Liver (tissue), 3 donors: Measurements from ENCODE around the gene CARMIL1.

Source experiments
- EGR1 ChIP-seq, 2 donors: IDR thresholded peaks; 2 replicates each; pipeline ENCODE4 v1.6.1; 2016 to 2018; ENCODE audit warnings: antibody characterized with exemption in 2 of 2, low read depth in 2 of 2
- FOXA1 ChIP-seq: IDR thresholded peaks from 2 replicates; pipeline ENCODE4 v1.6.1; 2016; ENCODE audit warnings: antibody characterized with exemption
- GABPA ChIP-seq, 2 donors: IDR thresholded peaks in 1 of 2; conservative IDR thresholded peaks in 1 of 2; 2 replicates each; pipeline ENCODE4 v1.6.1; 2016; ENCODE audit warnings: antibody characterized with exemption in 2 of 2, mild to moderate bottlenecking in 1 of 2, moderate library complexity in 1 of 2
- JUND ChIP-seq, 2 donors: IDR thresholded peaks; 2 replicates each; pipeline ENCODE4 v1.6.1; 2016; ENCODE audit warnings: antibody characterized with exemption in 2 of 2
- RAD21 ChIP-seq, 2 donors: IDR thresholded peaks; 2 replicates each; pipeline ENCODE4 v1.6.1; 2016; ENCODE audit warnings: antibody characterized with exemption in 2 of 2, mild to moderate bottlenecking in 2 of 2
- SP1 ChIP-seq: IDR thresholded peaks from 2 replicates; pipeline ENCODE4 v1.6.1; 2018; ENCODE audit warnings: antibody characterized with exemption, mild to moderate bottlenecking
- TAF1 ChIP-seq: conservative IDR thresholded peaks from 2 replicates; pipeline ENCODE4 v1.6.1; 2016; ENCODE audit warnings: antibody characterized with exemption, mild to moderate bottlenecking
- YY1 ChIP-seq: IDR thresholded peaks from 2 replicates; pipeline ENCODE4 v1.6.1; 2016; ENCODE audit warnings: antibody characterized with exemption, mild to moderate bottlenecking
- TF ChIP-seq, protein P1 (sequence below): IDR thresholded peaks from 2 replicates; pipeline ENCODE4 v1.6.1; 2016; ENCODE audit warnings: antibody characterized with exemption
- TF ChIP-seq, protein P2 (sequence below): fragments of 150-350 bp; IDR thresholded peaks from 2 replicates; pipeline ENCODE4 v1.5.1; 2017; ENCODE audit warnings: improper control_type of control experiment, low read depth, low read length; ENCODE audit not compliant: missing input control
- TF ChIP-seq, protein P3 (sequence below): IDR thresholded peaks from 2 replicates; pipeline ENCODE4 v1.6.1; 2016; ENCODE audit warnings: antibody characterized with exemption
- TF ChIP-seq, protein P4 (sequence below): IDR thresholded peaks from 2 replicates; pipeline ENCODE4 v1.6.1; 2016; ENCODE audit warnings: antibody characterized with exemption
- TF ChIP-seq, protein P5 (sequence below): IDR thresholded peaks from 2 replicates; pipeline ENCODE4 v1.6.1; 2016; ENCODE audit warnings: antibody characterized with exemption, mild to moderate bottlenecking
- donor health status: healthy.
- donor health status: healthy.

DNA sequence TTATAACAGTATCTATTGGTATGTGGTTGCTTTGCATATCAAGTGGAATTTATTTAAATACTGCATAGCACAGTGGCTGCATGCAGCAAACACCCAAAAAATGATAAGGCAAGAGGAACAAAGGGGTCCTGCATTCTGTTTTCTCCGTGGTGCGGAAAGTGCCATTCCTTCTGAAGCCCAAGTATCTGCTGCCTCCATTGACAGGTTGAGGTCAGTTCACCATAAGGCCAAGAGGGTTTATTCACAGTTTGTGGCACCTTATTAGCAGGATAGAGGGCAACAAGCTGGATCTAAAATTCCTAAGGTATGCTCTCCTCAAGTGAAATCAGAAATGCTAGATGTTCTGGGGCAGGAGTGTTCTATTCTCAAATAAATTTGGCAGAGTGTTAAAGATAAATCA is 9.3 kb downstream of the CARMIL1 start:
- TF ChIP-seq, protein P1, sequence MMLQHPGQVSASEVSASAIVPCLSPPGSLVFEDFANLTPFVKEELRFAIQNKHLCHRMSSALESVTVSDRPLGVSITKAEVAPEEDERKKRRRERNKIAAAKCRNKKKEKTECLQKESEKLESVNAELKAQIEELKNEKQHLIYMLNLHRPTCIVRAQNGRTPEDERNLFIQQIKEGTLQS: no peak
- TF ChIP-seq, protein P2, sequence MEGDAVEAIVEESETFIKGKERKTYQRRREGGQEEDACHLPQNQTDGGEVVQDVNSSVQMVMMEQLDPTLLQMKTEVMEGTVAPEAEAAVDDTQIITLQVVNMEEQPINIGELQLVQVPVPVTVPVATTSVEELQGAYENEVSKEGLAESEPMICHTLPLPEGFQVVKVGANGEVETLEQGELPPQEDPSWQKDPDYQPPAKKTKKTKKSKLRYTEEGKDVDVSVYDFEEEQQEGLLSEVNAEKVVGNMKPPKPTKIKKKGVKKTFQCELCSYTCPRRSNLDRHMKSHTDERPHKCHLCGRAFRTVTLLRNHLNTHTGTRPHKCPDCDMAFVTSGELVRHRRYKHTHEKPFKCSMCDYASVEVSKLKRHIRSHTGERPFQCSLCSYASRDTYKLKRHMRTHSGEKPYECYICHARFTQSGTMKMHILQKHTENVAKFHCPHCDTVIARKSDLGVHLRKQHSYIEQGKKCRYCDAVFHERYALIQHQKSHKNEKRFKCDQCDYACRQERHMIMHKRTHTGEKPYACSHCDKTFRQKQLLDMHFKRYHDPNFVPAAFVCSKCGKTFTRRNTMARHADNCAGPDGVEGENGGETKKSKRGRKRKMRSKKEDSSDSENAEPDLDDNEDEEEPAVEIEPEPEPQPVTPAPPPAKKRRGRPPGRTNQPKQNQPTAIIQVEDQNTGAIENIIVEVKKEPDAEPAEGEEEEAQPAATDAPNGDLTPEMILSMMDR: no peak
- TF ChIP-seq GABPA (IDR thresholded peaks at IDR 0.05 in 1 of 2, conservative IDR thresholded peaks at IDR 0.05 in 1 of 2) (no peak), YY1 (no peak), RAD21 (IDR thresholded peaks at IDR 0.05) (no peak), TAF1 (no peak), JUND (IDR thresholded peaks at IDR 0.05) (no peak), SP1 (no peak), EGR1 (IDR thresholded peaks at IDR 0.05; ENCODE audit: low read depth in 2 of 2) (no peak), FOXA1 (no peak)
- TF ChIP-seq, protein P3, sequence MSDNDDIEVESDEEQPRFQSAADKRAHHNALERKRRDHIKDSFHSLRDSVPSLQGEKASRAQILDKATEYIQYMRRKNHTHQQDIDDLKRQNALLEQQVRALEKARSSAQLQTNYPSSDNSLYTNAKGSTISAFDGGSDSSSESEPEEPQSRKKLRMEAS: no peak
- TF ChIP-seq, protein P4, sequence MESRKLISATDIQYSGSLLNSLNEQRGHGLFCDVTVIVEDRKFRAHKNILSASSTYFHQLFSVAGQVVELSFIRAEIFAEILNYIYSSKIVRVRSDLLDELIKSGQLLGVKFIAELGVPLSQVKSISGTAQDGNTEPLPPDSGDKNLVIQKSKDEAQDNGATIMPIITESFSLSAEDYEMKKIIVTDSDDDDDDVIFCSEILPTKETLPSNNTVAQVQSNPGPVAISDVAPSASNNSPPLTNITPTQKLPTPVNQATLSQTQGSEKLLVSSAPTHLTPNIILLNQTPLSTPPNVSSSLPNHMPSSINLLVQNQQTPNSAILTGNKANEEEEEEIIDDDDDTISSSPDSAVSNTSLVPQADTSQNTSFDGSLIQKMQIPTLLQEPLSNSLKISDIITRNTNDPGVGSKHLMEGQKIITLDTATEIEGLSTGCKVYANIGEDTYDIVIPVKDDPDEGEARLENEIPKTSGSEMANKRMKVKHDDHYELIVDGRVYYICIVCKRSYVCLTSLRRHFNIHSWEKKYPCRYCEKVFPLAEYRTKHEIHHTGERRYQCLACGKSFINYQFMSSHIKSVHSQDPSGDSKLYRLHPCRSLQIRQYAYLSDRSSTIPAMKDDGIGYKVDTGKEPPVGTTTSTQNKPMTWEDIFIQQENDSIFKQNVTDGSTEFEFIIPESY: no peak
- TF ChIP-seq, protein P5, sequence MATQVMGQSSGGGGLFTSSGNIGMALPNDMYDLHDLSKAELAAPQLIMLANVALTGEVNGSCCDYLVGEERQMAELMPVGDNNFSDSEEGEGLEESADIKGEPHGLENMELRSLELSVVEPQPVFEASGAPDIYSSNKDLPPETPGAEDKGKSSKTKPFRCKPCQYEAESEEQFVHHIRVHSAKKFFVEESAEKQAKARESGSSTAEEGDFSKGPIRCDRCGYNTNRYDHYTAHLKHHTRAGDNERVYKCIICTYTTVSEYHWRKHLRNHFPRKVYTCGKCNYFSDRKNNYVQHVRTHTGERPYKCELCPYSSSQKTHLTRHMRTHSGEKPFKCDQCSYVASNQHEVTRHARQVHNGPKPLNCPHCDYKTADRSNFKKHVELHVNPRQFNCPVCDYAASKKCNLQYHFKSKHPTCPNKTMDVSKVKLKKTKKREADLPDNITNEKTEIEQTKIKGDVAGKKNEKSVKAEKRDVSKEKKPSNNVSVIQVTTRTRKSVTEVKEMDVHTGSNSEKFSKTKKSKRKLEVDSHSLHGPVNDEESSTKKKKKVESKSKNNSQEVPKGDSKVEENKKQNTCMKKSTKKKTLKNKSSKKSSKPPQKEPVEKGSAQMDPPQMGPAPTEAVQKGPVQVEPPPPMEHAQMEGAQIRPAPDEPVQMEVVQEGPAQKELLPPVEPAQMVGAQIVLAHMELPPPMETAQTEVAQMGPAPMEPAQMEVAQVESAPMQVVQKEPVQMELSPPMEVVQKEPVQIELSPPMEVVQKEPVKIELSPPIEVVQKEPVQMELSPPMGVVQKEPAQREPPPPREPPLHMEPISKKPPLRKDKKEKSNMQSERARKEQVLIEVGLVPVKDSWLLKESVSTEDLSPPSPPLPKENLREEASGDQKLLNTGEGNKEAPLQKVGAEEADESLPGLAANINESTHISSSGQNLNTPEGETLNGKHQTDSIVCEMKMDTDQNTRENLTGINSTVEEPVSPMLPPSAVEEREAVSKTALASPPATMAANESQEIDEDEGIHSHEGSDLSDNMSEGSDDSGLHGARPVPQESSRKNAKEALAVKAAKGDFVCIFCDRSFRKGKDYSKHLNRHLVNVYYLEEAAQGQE: no peak
